Activated CD4-positive, alpha-beta T cell treated with anti-CD3 and anti-CD28 coated beads, Interleukin-2, amount 10 ng/mL, durations not matched to agents 24 days and 14 days (primary cell): ENCODE data around the gene MAN2B2. TPM values are rescaled to one million over a fixed set of nuclear protein-coding genes. Genes with fewer than 3 reads are reported as not detected.

Experiments
- DNase-seq: peaks from one replicate; pipeline ENCODE4 v3.0.0; 2022
- H3K27ac Mint-ChIP-seq: one replicate; pipeline ENCODE4 v1.8.0; 2022; ENCODE audit warnings: mild to moderate bottlenecking, mixed read lengths
- H3K27me3 Mint-ChIP-seq: one replicate; pipeline ENCODE4 v1.8.0; 2022; ENCODE audit warnings: mixed read lengths
- H3K36me3 Mint-ChIP-seq: one replicate; pipeline ENCODE4 v1.8.0; 2022; ENCODE audit warnings: low read depth, mild to moderate bottlenecking, mixed read lengths
- H3K4me1 Mint-ChIP-seq: one replicate; pipeline ENCODE4 v1.8.0; 2021; ENCODE audit warnings: mixed read lengths
- H3K4me3 Mint-ChIP-seq: one replicate; pipeline ENCODE4 v1.8.0; 2022; ENCODE audit warnings: mild to moderate bottlenecking, moderate library complexity, mixed read lengths
- H3K9me3 Mint-ChIP-seq: one replicate; pipeline ENCODE4 v1.8.0; 2021; ENCODE audit warnings: mixed read lengths
- intact Hi-C: fragments of 100-400 bp; cut with micrococcal nuclease; formaldehyde crosslinking; loops from one replicate; pipeline ENCODE4 v1.15.1; 2023
- total RNA-seq: library from RNA; stranded (reverse); gene quantifications from 2 replicates; pipeline ENCODE4 v1.2.3, GENCODE V29; 2022

Gene MAN2B2
- total RNA-seq, 1 donor from 2014 or later, result 14.9 TPM

- H3K27me3 Mint-ChIP-seq, result no peaks in the 10 kb centered on the region
- H3K36me3 Mint-ChIP-seq, result no peaks in the 10 kb centered on the region
- intact Hi-C loops, result no loop called here
- no peak overlapping the region for H3K4me3 Mint-ChIP-seq
- no peak for DNase-seq
- no peak overlapping the region for H3K27ac Mint-ChIP-seq
- no peaks in the 10 kb centered on the region for H3K4me1 Mint-ChIP-seq
- H3K9me3 Mint-ChIP-seq, result no peaks in the 10 kb centered on the region
Observed at GRCh38 chr4:6535706-6536105, 39.3 kb upstream of the MAN2B2 start.

GRCh38 chr4:6538111-6538510, 36.9 kb upstream of the MAN2B2 start:
- DNase-seq, result no peak
- Mint-ChIP-seq H3K27ac (no peak overlapping the region), H3K9me3 (no peaks in the 10 kb centered on the region), H3K36me3 (no peaks in the 10 kb centered on the region), H3K4me1 (no peaks in the 10 kb centered on the region), H3K27me3 (no peaks in the 10 kb centered on the region), H3K4me3 (no peak overlapping the region)
- intact Hi-C loops, result no loop called here

DNA sequence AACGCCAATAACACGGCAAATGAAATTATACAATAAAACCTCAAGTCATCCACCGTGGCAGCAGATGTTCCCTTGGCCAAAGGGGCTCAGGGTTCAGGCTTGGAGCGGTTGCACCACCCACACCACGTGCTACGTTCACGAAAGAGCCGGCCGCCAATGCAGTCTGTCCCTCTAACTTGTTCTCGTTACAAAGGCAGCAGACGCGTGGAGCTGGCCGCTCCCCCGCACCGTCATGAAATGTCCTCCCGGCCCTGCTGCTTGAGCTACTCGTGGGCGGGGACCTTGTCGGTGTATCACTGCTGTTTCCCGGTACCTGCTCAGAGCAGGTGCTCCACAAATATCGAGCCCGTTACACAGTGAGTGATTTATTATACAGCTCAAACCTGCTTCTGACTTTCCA, 36.4 kb upstream of the MAN2B2 start:
- Mint-ChIP-seq H3K27ac (no peak overlapping the region), H3K36me3 (no peaks in the 10 kb centered on the region), H3K27me3 (no peaks in the 10 kb centered on the region), H3K4me1 (no peaks in the 10 kb centered on the region), H3K4me3 (no peak overlapping the region), H3K9me3 (no peaks in the 10 kb centered on the region)
- DNase-seq, result no peak
- intact Hi-C loops, result no loop called here

DNA sequence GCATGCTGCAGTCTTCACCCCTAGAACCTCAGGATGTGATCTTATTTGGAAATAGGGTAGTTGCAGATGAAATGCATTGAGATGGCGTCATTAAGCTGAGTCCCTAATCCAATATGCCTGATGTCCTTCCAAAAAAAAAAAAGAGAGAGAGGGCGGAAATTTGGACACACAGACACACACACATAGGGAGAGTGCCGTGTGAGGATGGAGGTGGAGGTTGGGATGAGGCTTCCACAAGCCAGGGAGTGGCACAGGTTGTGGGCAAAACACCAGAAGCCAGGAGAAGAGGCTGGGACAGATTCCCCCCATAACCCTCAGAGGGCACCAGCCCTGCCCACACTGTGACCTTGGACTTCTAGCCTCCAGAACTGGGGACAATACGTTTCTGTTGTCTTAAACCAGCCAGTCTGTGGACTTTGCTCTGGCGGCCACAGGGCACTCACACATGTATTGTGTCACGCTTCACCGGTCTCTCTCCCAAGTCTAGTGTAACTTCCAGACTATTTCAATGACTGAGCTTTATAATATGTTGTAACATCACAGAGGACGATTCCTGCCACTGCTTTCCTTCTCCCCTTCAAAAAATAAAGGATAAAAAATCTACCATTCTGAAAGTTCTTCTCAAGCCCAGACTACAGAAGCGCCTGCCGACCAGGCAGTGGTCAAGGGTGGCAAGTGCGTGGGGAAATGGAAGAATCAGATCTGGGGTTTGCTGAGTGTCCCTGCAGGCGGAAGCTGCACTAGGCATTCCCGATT, 35.8 kb upstream of the MAN2B2 start:
- no peak overlapping the region for H3K4me3 Mint-ChIP-seq
- intact Hi-C loops, result no loop called here
- no peaks in the 10 kb centered on the region for H3K4me1 Mint-ChIP-seq
- DNase-seq, result no peak
- H3K9me3 Mint-ChIP-seq, result no peaks in the 10 kb centered on the region
- no peaks in the 10 kb centered on the region for H3K27me3 Mint-ChIP-seq
- H3K36me3 Mint-ChIP-seq, result no peaks in the 10 kb centered on the region
- no peak overlapping the region for H3K27ac Mint-ChIP-seq

- DNase-seq, result no peak
- Mint-ChIP-seq H3K36me3 (no peaks in the 10 kb centered on the region), H3K27me3 (no peaks in the 10 kb centered on the region), H3K27ac (no peak overlapping the region), H3K4me1 (no peaks in the 10 kb centered on the region), H3K4me3 (no peak overlapping the region), H3K9me3 (no peaks in the 10 kb centered on the region)
- intact Hi-C loops, result no loop called here
Observed at GRCh38 chr4:6540879-6541278, 34.1 kb upstream of the MAN2B2 start.

DNA sequence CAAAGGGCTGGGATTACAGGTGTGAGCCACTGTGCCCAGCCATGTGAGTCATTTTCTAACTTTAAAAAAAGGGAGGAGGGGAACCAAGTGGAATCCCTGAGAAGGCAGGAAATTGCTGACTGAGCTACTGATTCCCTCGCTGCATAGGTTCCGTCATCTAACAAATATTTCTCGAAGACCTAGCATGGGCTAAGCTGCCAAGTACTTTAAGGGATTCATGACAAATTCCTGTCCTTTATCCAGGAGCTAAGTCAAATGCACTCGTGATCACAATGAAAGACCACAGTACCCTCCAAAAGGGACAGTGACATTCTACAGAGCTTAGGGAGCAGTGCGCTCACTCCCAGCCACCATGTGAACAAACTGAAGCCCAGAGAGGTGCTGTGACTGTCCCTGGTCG, 33.2 kb upstream of the MAN2B2 start:
- intact Hi-C loops, result no loop called here
- Mint-ChIP-seq H3K27me3 (peaks cover 2% of the 10 kb centered on the region), H3K9me3 (no peaks in the 10 kb centered on the region), H3K27ac (no peak overlapping the region), H3K4me3 (no peak overlapping the region), H3K4me1 (peaks cover 2% of the 10 kb centered on the region), H3K36me3 (no peaks in the 10 kb centered on the region)
- DNase-seq, result no peak

DNA sequence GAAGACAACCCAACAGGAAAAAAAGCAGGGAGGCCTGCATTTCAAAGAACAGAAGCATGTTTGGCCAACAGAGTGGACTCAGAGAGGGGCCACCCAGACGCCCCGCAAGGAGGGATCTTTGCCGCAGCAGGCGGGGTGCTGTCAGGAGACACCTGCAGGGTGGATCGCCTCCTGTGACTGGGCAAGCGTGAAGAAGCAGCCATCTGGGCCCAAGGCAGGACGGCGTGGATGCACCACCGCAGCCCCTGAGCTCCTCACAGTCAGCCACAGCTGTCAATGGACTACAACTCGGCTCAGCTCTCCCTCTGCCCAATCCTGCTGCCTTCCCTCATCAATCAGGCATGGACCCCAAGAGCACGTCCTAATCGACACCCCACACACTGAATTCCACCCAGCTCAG, 32.0 kb upstream of the MAN2B2 start:
- Mint-ChIP-seq H3K4me1 (peaks cover 2% of the 10 kb centered on the region), H3K9me3 (no peaks in the 10 kb centered on the region), H3K27me3 (peaks cover 2% of the 10 kb centered on the region), H3K27ac (no peak overlapping the region), H3K36me3 (no peaks in the 10 kb centered on the region), H3K4me3 (no peak overlapping the region)
- no peak for DNase-seq
- intact Hi-C loops, result no loop called here

- Mint-ChIP-seq H3K4me3 (no peak overlapping the region), H3K27me3 (peaks cover 2% of the 10 kb centered on the region), H3K36me3 (no peaks in the 10 kb centered on the region), H3K9me3 (no peaks in the 10 kb centered on the region), H3K4me1 (peaks cover 2% of the 10 kb centered on the region), H3K27ac (no peak overlapping the region)
- DNase-seq, result no peak
- intact Hi-C loops, result loop anchor here (2.0 kb wide), 1 partner anchor 295 kb away; no protein-coding TSS in a partner anchor
Observed at GRCh38 chr4:6546091-6546490, 28.9 kb upstream of the MAN2B2 start.

- DNase-seq, result peak; percentile 87
- no peaks in the 10 kb centered on the region for H3K9me3 Mint-ChIP-seq
- H3K27me3 Mint-ChIP-seq, result peaks cover 2% of the 10 kb centered on the region
- H3K4me3 Mint-ChIP-seq, result no peak overlapping the region
- H3K27ac Mint-ChIP-seq, result no peak overlapping the region
- H3K36me3 Mint-ChIP-seq, result no peaks in the 10 kb centered on the region
- H3K4me1 Mint-ChIP-seq, result peaks cover 2% of the 10 kb centered on the region
- intact Hi-C loops, result loop anchor here (2.0 kb wide), 1 partner anchor 296 kb away; no protein-coding TSS in a partner anchor
Observed at GRCh38 chr4:6546681-6547447, 28.1 kb upstream of the MAN2B2 start.

DNA sequence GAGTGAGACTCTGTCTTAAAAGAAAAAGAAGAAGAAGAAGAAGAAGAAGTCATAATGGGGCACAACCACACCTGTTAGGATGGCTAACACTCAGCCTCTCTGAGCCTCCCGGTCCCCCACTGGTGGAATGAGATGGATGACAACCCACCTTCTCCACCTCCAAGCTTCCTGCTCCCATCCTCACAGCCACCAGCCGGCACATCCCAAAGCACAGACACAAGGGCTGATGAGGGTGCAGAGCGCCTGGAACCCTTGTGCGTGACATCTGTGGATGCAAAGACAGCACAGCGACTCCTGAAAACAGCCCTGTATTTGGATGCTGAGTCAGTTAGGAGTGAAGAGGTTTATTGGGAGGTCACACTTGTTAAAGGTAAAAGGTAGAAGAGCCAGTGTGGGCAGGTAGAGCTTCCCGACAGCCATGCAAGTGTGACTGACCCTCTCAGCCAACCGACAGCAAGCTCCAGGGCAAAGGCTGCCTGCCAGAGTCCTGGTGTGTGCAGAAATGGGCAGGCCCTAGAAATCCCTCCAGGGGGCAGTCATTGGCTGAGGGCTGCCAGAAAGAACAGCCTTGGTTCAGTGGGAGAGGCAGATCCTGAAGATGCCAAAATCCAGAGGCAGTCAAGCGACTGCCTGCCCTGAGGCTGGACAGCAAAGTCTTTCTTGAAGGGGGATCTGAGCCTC, 26.6 kb upstream of the MAN2B2 start:
- no peaks in the 10 kb centered on the region for H3K9me3 Mint-ChIP-seq
- DNase-seq, result no peak
- peaks cover 2% of the 10 kb centered on the region for H3K4me1 Mint-ChIP-seq
- H3K27ac Mint-ChIP-seq, result no peak overlapping the region
- peaks cover 2% of the 10 kb centered on the region for H3K27me3 Mint-ChIP-seq
- intact Hi-C loops, result no loop called here
- no peaks in the 10 kb centered on the region for H3K36me3 Mint-ChIP-seq
- no peak overlapping the region for H3K4me3 Mint-ChIP-seq

- DNase-seq, result no peak
- Mint-ChIP-seq H3K27me3 (peaks cover 2% of the 10 kb centered on the region), H3K4me3 (no peak overlapping the region), H3K36me3 (no peaks in the 10 kb centered on the region), H3K4me1 (peaks cover 2% of the 10 kb centered on the region), H3K27ac (no peak overlapping the region), H3K9me3 (no peaks in the 10 kb centered on the region)
- intact Hi-C loops, result no loop called here
Observed at GRCh38 chr4:6548882-6549230, 26.1 kb upstream of the MAN2B2 start.

- peaks cover 2% of the 10 kb centered on the region for H3K27me3 Mint-ChIP-seq
- H3K4me1 Mint-ChIP-seq, result peaks cover 2% of the 10 kb centered on the region
- intact Hi-C loops, result no loop called here
- H3K36me3 Mint-ChIP-seq, result no peaks in the 10 kb centered on the region
- no peak for DNase-seq
- H3K27ac Mint-ChIP-seq, result no peak overlapping the region
- no peak overlapping the region for H3K4me3 Mint-ChIP-seq
- H3K9me3 Mint-ChIP-seq, result no peaks in the 10 kb centered on the region
Observed at GRCh38 chr4:6549445-6549844, 25.5 kb upstream of the MAN2B2 start.

DNA sequence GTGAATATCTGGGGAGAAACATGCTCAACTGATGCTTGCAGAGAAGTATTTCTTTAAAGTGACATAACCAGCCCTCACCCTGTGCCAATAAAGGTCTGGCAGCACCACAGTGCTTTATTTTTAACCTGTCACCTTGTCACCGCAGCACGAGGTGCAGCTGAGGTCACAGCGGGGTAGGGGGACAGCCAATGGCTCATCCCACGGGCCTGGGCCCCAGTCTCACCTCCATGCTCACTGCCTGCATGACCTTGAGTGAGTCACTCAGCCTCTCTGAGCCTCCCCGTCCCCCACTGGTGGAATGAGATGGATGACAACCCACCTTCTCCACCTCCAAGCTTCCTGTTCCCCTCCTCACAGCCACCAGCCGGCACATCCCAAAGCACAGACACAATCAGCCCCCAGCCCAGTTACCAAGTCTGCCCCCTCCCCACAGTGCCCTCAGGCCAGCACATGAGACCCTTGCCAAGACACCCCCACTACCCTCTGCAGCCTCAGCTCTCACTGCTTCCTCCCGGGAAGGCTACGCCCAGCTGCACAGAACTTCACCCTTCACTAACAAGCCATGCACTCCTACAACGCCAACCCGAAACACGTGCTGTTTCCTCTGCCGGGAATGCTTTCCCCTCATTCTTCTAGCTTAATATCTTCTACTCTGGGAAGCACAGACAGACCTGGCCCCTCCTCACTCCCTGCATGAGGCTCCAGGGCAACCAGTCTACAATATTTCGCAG, 24.9 kb upstream of the MAN2B2 start:
- intact Hi-C loops, result no loop called here

GRCh38 chr4:6550821-6551220, 24.2 kb upstream of the MAN2B2 start:
- H3K27me3 Mint-ChIP-seq, result peaks cover 2% of the 10 kb centered on the region
- no peak overlapping the region for H3K4me3 Mint-ChIP-seq
- no peak overlapping the region for H3K27ac Mint-ChIP-seq
- DNase-seq, result no peak
- H3K36me3 Mint-ChIP-seq, result no peaks in the 10 kb centered on the region
- intact Hi-C loops, result no loop called here
- H3K4me1 Mint-ChIP-seq, result peaks cover 2% of the 10 kb centered on the region
- no peaks in the 10 kb centered on the region for H3K9me3 Mint-ChIP-seq

More for the DNA sequence above, 24.9 kb upstream of the MAN2B2 start:
- H3K4me1 Mint-ChIP-seq, result peaks cover 2% of the 10 kb centered on the region
- no peaks in the 10 kb centered on the region for H3K36me3 Mint-ChIP-seq
- H3K27ac Mint-ChIP-seq, result no peak overlapping the region
- H3K9me3 Mint-ChIP-seq, result no peaks in the 10 kb centered on the region
- no peak for DNase-seq
- H3K27me3 Mint-ChIP-seq, result peaks cover 2% of the 10 kb centered on the region
- H3K4me3 Mint-ChIP-seq, result no peak overlapping the region
